Measurements from ENCODE around the gene LACTBL1.

LACTBL1 gene

DNA sequence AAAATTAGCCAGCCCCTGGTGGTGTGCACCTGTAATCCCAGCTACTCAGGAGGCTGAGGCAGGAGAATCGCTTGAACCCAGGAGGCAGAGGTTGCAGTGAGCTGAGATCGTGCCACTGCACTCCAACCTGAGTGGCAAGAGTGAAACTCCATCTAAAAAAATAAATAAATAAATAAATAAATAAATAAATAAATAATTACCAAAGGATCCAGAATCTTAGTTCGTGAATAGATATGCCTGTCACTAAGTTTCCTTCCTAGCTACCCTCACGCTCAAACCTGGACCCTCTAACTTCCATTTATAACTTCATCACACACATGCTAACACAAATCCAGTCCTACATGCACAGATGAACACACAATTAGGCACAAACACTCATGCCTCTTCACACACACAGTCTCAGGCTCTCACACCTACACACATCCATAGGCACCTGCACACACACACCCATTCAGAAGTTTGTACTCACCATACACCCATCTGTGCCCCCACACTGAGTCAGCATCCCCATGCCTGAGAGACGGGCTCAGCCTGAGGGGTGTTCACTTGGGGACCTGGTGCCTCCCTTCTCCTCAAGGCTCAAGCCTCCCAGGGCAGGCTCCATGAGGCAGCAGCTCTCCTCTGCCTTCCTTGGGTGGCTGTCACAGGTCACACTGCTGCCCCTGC, 61.5 kb downstream of the LACTBL1 start:
- peaks cover 84% of the 10 kb centered on the region for H3K36me3 ChIP-seq (ENCODE audit: insufficient read depth, low read length)
- H2AFZ ChIP-seq (ENCODE audit: low read depth, low read length) = no peak overlapping the region
- no peak overlapping the region for H3K4me3 ChIP-seq (ENCODE audit: low read length)
- H3K9me3 ChIP-seq (ENCODE audit: low read length) = no peaks in the 10 kb centered on the region
- H3K4me1 ChIP-seq (ENCODE audit: insufficient read depth, low read length) = no peaks in the 10 kb centered on the region
- H3K27me3 ChIP-seq (ENCODE audit: insufficient read depth, low read length) = no peaks in the 10 kb centered on the region

DNA sequence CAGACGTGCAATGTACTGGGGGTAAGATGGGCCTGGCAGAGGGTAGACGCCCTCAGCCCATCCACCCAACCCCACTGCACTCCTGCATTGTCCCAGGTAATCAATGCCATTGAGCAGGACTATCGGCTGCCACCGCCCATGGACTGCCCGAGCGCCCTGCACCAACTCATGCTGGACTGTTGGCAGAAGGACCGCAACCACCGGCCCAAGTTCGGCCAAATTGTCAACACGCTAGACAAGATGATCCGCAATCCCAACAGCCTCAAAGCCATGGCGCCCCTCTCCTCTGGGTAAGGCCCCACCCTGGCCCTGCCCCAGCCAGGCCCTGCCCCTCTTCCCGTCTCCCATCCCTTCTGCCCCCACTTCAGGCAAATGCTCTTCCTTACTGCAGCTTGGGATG, 62.4 kb downstream of the LACTBL1 start:
- peaks cover 86% of the 10 kb centered on the region for H3K36me3 ChIP-seq (ENCODE audit: insufficient read depth, low read length)

DNA sequence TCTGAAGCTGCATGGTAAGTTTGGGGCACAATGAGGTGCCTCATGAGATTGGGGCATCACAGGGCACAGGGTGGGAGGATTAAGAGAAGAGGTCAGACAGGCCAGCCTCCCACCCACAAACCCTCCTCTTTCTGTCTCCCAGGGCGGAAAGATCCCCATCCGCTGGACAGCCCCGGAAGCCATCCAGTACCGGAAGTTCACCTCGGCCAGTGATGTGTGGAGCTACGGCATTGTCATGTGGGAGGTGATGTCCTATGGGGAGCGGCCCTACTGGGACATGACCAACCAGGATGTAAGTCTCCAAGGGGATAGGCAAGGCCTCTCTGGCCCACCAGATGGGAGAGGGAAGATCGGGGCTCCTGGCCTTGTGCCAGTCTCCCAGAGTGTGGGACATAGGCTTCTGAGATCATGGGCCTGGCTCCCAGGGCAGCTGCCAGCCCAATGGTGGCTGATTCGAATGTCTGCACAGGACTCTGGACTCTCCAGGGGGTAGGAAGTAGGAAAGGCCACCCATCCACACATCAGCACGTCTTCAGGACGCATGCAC, 63.7 kb downstream of the LACTBL1 start:
- H3K36me3 ChIP-seq (ENCODE audit: insufficient read depth, low read length) = peaks cover 82% of the 10 kb centered on the region
- no peaks in the 10 kb centered on the region for H3K4me1 ChIP-seq (ENCODE audit: insufficient read depth, low read length)
- no peak overlapping the region for H2AFZ ChIP-seq (ENCODE audit: low read depth, low read length)
- no peaks in the 10 kb centered on the region for H3K9me3 ChIP-seq (ENCODE audit: low read length)
- H3K4me3 ChIP-seq (ENCODE audit: low read length) = no peak overlapping the region
- no peaks in the 10 kb centered on the region for H3K27me3 ChIP-seq (ENCODE audit: insufficient read depth, low read length)

More for the DNA sequence above, 62.4 kb downstream of the LACTBL1 start:
- H3K9me3 ChIP-seq (ENCODE audit: low read length) = no peaks in the 10 kb centered on the region
- no peaks in the 10 kb centered on the region for H3K27me3 ChIP-seq (ENCODE audit: insufficient read depth, low read length)
- no peak overlapping the region for H3K4me3 ChIP-seq (ENCODE audit: low read length)
- H3K4me1 ChIP-seq (ENCODE audit: insufficient read depth, low read length) = no peaks in the 10 kb centered on the region
- no peak overlapping the region for H2AFZ ChIP-seq (ENCODE audit: low read depth, low read length)

DNA sequence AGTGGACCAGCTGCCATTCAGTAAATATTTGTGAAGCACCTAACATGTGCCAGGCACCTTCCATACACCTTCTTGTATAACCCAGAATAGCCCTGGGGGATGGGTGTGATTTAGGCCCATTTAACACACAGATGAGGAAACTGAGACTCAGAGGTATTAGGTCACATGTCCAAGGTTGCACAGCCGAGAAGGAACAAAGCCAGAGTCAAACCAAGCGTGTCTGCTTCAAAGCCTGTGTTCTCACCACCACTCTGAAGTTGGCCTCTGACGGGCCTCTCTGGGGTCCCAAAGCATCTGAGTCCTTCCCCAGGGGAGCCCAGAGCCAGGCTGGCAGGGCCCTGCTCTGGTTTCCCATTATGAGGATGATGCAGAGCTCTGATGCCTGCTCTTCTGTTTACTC, 65.1 kb downstream of the LACTBL1 start:
- no peak overlapping the region for H2AFZ ChIP-seq (ENCODE audit: low read depth, low read length)
- no peaks in the 10 kb centered on the region for H3K9me3 ChIP-seq (ENCODE audit: low read length)
- no peaks in the 10 kb centered on the region for H3K4me1 ChIP-seq (ENCODE audit: insufficient read depth, low read length)
- H3K36me3 ChIP-seq (ENCODE audit: insufficient read depth, low read length) = peaks cover 71% of the 10 kb centered on the region
- no peak overlapping the region for H3K4me3 ChIP-seq (ENCODE audit: low read length)
- no peaks in the 10 kb centered on the region for H3K27me3 ChIP-seq (ENCODE audit: insufficient read depth, low read length)

DNA sequence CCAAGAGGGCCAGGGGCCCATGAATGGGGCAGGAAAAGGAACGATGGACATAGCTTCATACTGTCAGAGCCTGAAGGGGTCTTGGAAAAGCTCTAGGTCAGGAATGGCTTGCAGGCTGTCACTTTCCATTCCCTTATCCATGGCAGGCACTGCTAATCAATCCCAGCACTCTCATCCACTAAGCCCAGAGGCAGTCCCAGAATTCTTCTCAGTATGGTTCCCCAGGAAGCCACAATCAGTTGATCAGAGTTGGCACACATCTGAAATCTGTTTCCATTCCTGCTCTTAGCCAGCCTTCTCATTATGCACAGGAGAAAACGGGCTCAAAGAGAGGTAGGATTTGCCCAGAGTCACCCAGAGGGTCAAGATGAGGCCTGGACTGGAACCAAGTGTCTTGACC, 65.7 kb downstream of the LACTBL1 start:
- H2AFZ ChIP-seq (ENCODE audit: low read depth, low read length) = no peak overlapping the region
- peaks cover 65% of the 10 kb centered on the region for H3K36me3 ChIP-seq (ENCODE audit: insufficient read depth, low read length)
- no peaks in the 10 kb centered on the region for H3K27me3 ChIP-seq (ENCODE audit: insufficient read depth, low read length)
- H3K9me3 ChIP-seq (ENCODE audit: low read length) = no peaks in the 10 kb centered on the region
- H3K4me1 ChIP-seq (ENCODE audit: insufficient read depth, low read length) = no peaks in the 10 kb centered on the region
- H3K4me3 ChIP-seq (ENCODE audit: low read length) = no peak overlapping the region

DNA sequence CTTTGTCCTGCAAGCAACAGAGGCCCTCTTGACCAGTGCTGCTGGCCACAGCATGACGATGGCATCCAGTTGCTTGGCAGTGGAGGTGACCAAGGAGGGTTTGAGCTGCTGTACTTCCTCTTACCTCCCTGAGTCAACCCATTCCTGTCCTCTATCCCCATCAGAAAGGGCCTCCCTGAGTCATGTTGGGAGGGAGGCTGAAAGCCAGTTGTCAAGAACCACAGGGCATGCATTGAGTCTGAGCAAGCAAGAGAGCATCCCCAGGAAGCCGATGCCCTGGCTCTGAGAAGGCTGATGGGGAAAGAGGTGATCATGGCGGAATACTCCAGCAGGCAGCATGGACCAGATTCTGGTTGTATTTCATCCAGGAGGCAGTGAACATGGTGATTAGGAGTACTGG, 69.6 kb downstream of the LACTBL1 start:
- H3K4me1 ChIP-seq (ENCODE audit: insufficient read depth, low read length) = no peaks in the 10 kb centered on the region
- H3K36me3 ChIP-seq (ENCODE audit: insufficient read depth, low read length) = peaks cover 45% of the 10 kb centered on the region

More for the DNA sequence above, 69.6 kb downstream of the LACTBL1 start:
- no peak overlapping the region for H3K4me3 ChIP-seq (ENCODE audit: low read length)
- no peak overlapping the region for H2AFZ ChIP-seq (ENCODE audit: low read depth, low read length)
- H3K9me3 ChIP-seq (ENCODE audit: low read length) = no peaks in the 10 kb centered on the region
- no peaks in the 10 kb centered on the region for H3K27me3 ChIP-seq (ENCODE audit: insufficient read depth, low read length)

Measured in neuron (in vitro differentiated cells).